T-helper 2 cell treated with Interferon-gamma antibody and Interleukin-4, amounts not matched to agents 100 ng/mL and 5 ng/mL, for 36 hours (primary cell): Measurements from ENCODE around the gene FAM219A. TPM values are rescaled to one million over a fixed set of nuclear protein-coding genes. Genes with fewer than 3 reads are reported as not detected.
"Not testable (repeated sequence)": the region's sequence is repeated elsewhere in the genome, so short reads cannot be mapped to it uniquely, and the experiment has no call there.

Source experiments
- intact Hi-C: fragments of 100-400 bp; cut with micrococcal nuclease; formaldehyde crosslinking; loops from one replicate; pipeline ENCODE4 v1.15.1; 2023
- total RNA-seq: library from RNA; stranded (reverse); gene quantifications from 2 replicates; pipeline ENCODE4 v1.2.3, GENCODE V29; 2022

FAM219A gene
- total RNA-seq, 1 donor from 2014 or later, result 15.0 TPM

GRCh38 chr9:34450644-34451043 lies 7.7 kb downstream of the FAM219A start:
- intact Hi-C loops, result no loop called here

- intact Hi-C loops, result no loop called here
Observed at GRCh38 chr9:34446951-34447350, 11.4 kb downstream of the FAM219A start.

- intact Hi-C loops, result no loop called here
Observed at GRCh38 chr9:34446468-34446891, 11.9 kb downstream of the FAM219A start.

- intact Hi-C loops, result no loop called here
Observed at GRCh38 chr9:34443976-34444375, 14.4 kb downstream of the FAM219A start.

GRCh38 chr9:34443533-34443932 lies 14.8 kb downstream of the FAM219A start:
- intact Hi-C loops, result no loop called here

GRCh38 chr9:34442770-34443169 lies 15.6 kb downstream of the FAM219A start:
- intact Hi-C loops, result no loop called here

GRCh38 chr9:34440017-34440416 lies 18.4 kb downstream of the FAM219A start:
- intact Hi-C loops, result no loop called here

- intact Hi-C loops, result not testable (repeated sequence)
Observed at GRCh38 chr9:34438465-34438864, 19.9 kb downstream of the FAM219A start.

GRCh38 chr9:34437926-34438307 lies 20.5 kb downstream of the FAM219A start:
- intact Hi-C loops, result loop anchor here (1.0 kb wide), 4 partner anchors 62 to 165 kb away; no protein-coding TSS in a partner anchor

GRCh38 chr9:34437006-34437925 lies 21.1 kb downstream of the FAM219A start:
- intact Hi-C loops, result loop anchor here (1.0 kb wide), 4 partner anchors 63 to 166 kb away; no protein-coding TSS in a partner anchor

- intact Hi-C loops, result no loop called here
Observed at GRCh38 chr9:34431667-34432066, 26.7 kb downstream of the FAM219A start.

GRCh38 chr9:34430843-34431437 lies 27.4 kb downstream of the FAM219A start:
- intact Hi-C loops, result no loop called here

- intact Hi-C loops, result no loop called here
Observed at GRCh38 chr9:34428325-34428958, 29.9 kb downstream of the FAM219A start.

- intact Hi-C loops, result no loop called here
Observed at GRCh38 chr9:34426347-34427074, 31.9 kb downstream of the FAM219A start.

- intact Hi-C loops, result no loop called here
Observed at GRCh38 chr9:34419716-34420504, 38.5 kb downstream of the FAM219A start.

- intact Hi-C loops, result no loop called here
Observed at GRCh38 chr9:34417734-34418133, 40.6 kb downstream of the FAM219A start.

- intact Hi-C loops, result no loop called here
Observed at GRCh38 chr9:34413231-34413852, 45.0 kb downstream of the FAM219A start.

- intact Hi-C loops, result no loop called here
Observed at GRCh38 chr9:34412336-34412735, 46.0 kb downstream of the FAM219A start.

- intact Hi-C loops, result loop anchor here (10.0 kb wide), 1 partner anchor 186 kb away; no protein-coding TSS in a partner anchor
Observed at GRCh38 chr9:34409154-34409553, 49.2 kb downstream of the FAM219A start.

- intact Hi-C loops, result loop anchor here (10.0 kb wide), 1 partner anchor 187 kb away; no protein-coding TSS in a partner anchor
Observed at GRCh38 chr9:34408173-34408572, 50.2 kb downstream of the FAM219A start.
